GM12878 (cell line): ENCODE data around the gene CYP3A4. TPM values are rescaled to one million over a fixed set of nuclear protein-coding genes. Genes with fewer than 3 reads are reported as not detected.
"Not testable (repeated sequence)": the region's sequence is repeated elsewhere in the genome, so short reads cannot be mapped to it uniquely, and the experiment has no call there.

ENCODE experiments used
- ATAC-seq: fragments of 200-7000 bp; cut with Tn5 transposase; 3 replicates; pipeline ENCODE4 v1.9.1; 2020; ENCODE audit warnings: mild to moderate bottlenecking, moderate library complexity
- BruUV-seq: library from RNA; stranded (reverse); fragments of 400-500 nt; replicated peaks from 2 replicates; lab custom pipeline; 2021; lab: Mats Ljungman, UMichigan
- CTCF ChIA-PET: fragments of 300-600 bp; sonication (Branson Sonifier 250); formaldehyde crosslinking; extraction: SDS; loops from one replicate; lab custom pipeline; 2021; ENCODE audit warnings: inconsistent platforms; lab: Yijun Ruan, JAX
- POLR2A ChIA-PET: fragments of 350-600 bp; formaldehyde crosslinking; extraction: SDS; loops from one replicate; lab custom pipeline; 2021; ENCODE audit warnings: inconsistent platforms; lab: Charles Lee
- RAD21 ChIA-PET: fragments of 300-600 bp; sonication (Branson Sonifier 250); formaldehyde crosslinking; loops from one replicate; lab custom pipeline; 2023; ENCODE audit warnings: antibody characterized with exemption; ENCODE audit not compliant: unreplicated experiment; lab: Charles Lee
- SMC1A ChIA-PET: fragments of 300-600 bp; sonication (Branson Sonifier 250); formaldehyde crosslinking; loops from one replicate; lab custom pipeline; 2023; ENCODE audit not compliant: unreplicated experiment, uncharacterized antibody; lab: Charles Lee
- DNase-seq: peaks from one replicate; pipeline ENCODE4 v3.0.0-alpha.2; 2011; ENCODE audit warnings: low read depth, low spot score
- FAIRE-seq: peaks from 3 replicates; lab custom pipeline; 2011; peaks lifted over from hg19 to GRCh38; lab: Jason Lieb, UNC
- H2AFZ ChIP-seq: 2 replicates; pipeline ENCODE4 v1.6.0; 2011; ENCODE audit warnings: low read depth, low read length, control low read depth; ENCODE audit not compliant: control insufficient read depth
- H3K27ac ChIP-seq: 2 replicates; pipeline ENCODE4 v1.5.1; 2011; ENCODE audit warnings: control low read depth; ENCODE audit not compliant: control insufficient read depth, insufficient read depth
- H3K27me3 ChIP-seq, 2 experiments: replicated peaks in 1 of 2; 2 replicates each; pipeline versions ENCODE4 v1.6.0 to v1.6.1; 2011; ENCODE audit warnings: low read length in 1 of 2; ENCODE audit not compliant: control insufficient read depth in 2 of 2, insufficient read depth in 2 of 2
- H3K36me3 ChIP-seq, 2 experiments: 2 replicates each; pipeline ENCODE4 v1.5.1; 2011; ENCODE audit warnings: low read length in 1 of 2; ENCODE audit not compliant: control insufficient read depth in 2 of 2, insufficient read depth in 2 of 2
- H3K4me1 ChIP-seq: 2 replicates; pipeline ENCODE4 v1.6.1; 2011; ENCODE audit warnings: mild to moderate bottlenecking, low read length, moderate library complexity, mixed read lengths; ENCODE audit not compliant: control insufficient read depth, insufficient read depth
- H3K4me2 ChIP-seq: 2 replicates; pipeline ENCODE4 v1.6.0; 2011; ENCODE audit warnings: control low read depth; ENCODE audit not compliant: control insufficient read depth, insufficient read depth
- H3K4me3 ChIP-seq: fragments of 200-600 bp; sonication (generic); 2 replicates; pipeline ENCODE4 v1.5.1; 2016
- H3K79me2 ChIP-seq: 2 replicates; pipeline ENCODE4 v1.6.0; 2011; ENCODE audit warnings: low read length; ENCODE audit not compliant: control insufficient read depth, insufficient read depth
- H3K9ac ChIP-seq: 2 replicates; pipeline ENCODE4 v1.8.0; 2011; ENCODE audit warnings: low read length, control low read depth, mixed read lengths; ENCODE audit not compliant: control insufficient read depth, insufficient read depth
- H3K9me3 ChIP-seq: replicated peaks from 3 replicates; pipeline ENCODE4 v1.5.1; 2011; ENCODE audit warnings: mild to moderate bottlenecking, low read length; ENCODE audit not compliant: control insufficient read depth, insufficient read depth
- H4K20me1 ChIP-seq: 2 replicates; pipeline ENCODE4 v1.6.0; 2011; ENCODE audit not compliant: control insufficient read depth, insufficient read depth
- ASH2L ChIP-seq: fragments of 300-600, 200-600 bp; sonication (generic); IDR thresholded peaks from 2 replicates; pipeline ENCODE4 v1.6.1; 2017; ENCODE audit warnings: low read depth, mild to moderate bottlenecking, borderline replicate concordance
- BCL11A ChIP-seq: IDR thresholded peaks from 2 replicates; pipeline ENCODE4 v1.6.1; 2011; ENCODE audit warnings: low read depth, low read length
- DPF2 ChIP-seq: fragments of 450-650 bp; IDR thresholded peaks from 2 replicates; pipeline ENCODE4 v1.6.1; 2017; ENCODE audit warnings: mild to moderate bottlenecking
- GABPA ChIP-seq: IDR thresholded peaks from 2 replicates; pipeline ENCODE4 v1.6.1; 2014; ENCODE audit warnings: antibody characterized with exemption, low read depth, mild to moderate bottlenecking, inconsistent platforms
- KLF5 ChIP-seq: fragments of 450-650 bp; IDR thresholded peaks from 2 replicates; pipeline ENCODE4 v1.6.1; 2014; ENCODE audit warnings: mild to moderate bottlenecking; ENCODE audit not compliant: partially characterized antibody
- MYB ChIP-seq: fragments of 150-350 bp; IDR thresholded peaks from 2 replicates; pipeline ENCODE4 v1.6.1; 2014; ENCODE audit warnings: mild to moderate bottlenecking, low read depth, low read length, borderline replicate concordance
- NFYA ChIP-seq: IDR thresholded peaks from 2 replicates; pipeline ENCODE4 v1.6.1; 2011; ENCODE audit warnings: low read depth, mild to moderate bottlenecking, low read length, improper control_type of control experiment, borderline replicate concordance
- TAF1 ChIP-seq: IDR thresholded peaks from 2 replicates; pipeline ENCODE4 v1.6.1; 2011; ENCODE audit warnings: mild to moderate bottlenecking, low read depth, low read length, borderline replicate concordance
- TCF7 ChIP-seq: IDR thresholded peaks from 2 replicates; pipeline ENCODE4 v1.6.1; 2014; ENCODE audit warnings: antibody characterized with exemption, borderline replicate concordance
- WGBS: methylation state at CpG from one replicate; pipeline ENCODE4 v1.1.6; 2016; ENCODE audit warnings: low lambda C conversion rate; ENCODE audit not compliant: insufficient replicate concordance, insufficient coverage; ENCODE audit errors: missing lambda C conversion rate; 5-methylcytosine and 5-hydroxymethylcytosine counted together
- in situ Hi-C: fragments of 300-500 bp; cut with MboI; formaldehyde crosslinking; loops from 9 replicates; pipeline ENCODE4 v1.14.3; 2018; ENCODE audit warnings: mixed read lengths
- intact Hi-C: fragments of 100-400 bp; cut with micrococcal nuclease; formaldehyde crosslinking; loops from one replicate; pipeline ENCODE4 v1.14.2; 2022; ENCODE audit not compliant: unreplicated experiment
- polyA plus RNA-seq, 11 experiments: library from polyadenylated mRNA; depleted of rRNA in 4 of 11; unstranded in 6 of 11; stranded (reverse) in 5 of 11; fragments of >200 nt; fragmentation: Nextera tagmentation in 4 of 11; fragmentation: Illumina TruSeq in 1 of 11; extraction: Ambion mirVana in 4 of 11; extraction: Trizol in 1 of 11; gene quantifications; 1 replicate in 1 of 11; 2 replicates in 10 of 11; pipeline versions ENCODE4 v1.2.1 to v1.2.3, GENCODE V29; 2011 to 2016; ENCODE audit warnings: inconsistent platforms in 2 of 11, missing spikeins in 2 of 11, low read depth in 1 of 11
- total RNA-seq, 4 experiments: library from RNA; depleted of rRNA in 3 of 4; stranded (reverse); fragments of >200 nt in 3 of 4; fragmentation: Illumina TruSeq in 1 of 4; extraction: Trizol in 1 of 4; gene quantifications; 2 replicates each; pipeline versions ENCODE4 v1.2.1 to v1.2.3, GENCODE V29; 2013 to 2021
- TF ChIP-seq, protein P1 (sequence below): IDR thresholded peaks from 2 replicates; pipeline ENCODE4 v1.6.1; 2011; ENCODE audit warnings: borderline replicate concordance, low read depth, mild to moderate bottlenecking, moderate library complexity, mixed read lengths, low read length; ENCODE audit not compliant: insufficient read depth; ENCODE audit errors: extremely low read length

The CYP3A4 gene
- total and polyA plus RNA-seq, 10 of the 15 experiments (the other 5 are each of a cell fraction or from before 2014, with no cell fraction given): 0.02 to 0.21 (median 0.04) TPM; not detected in 7

DNA sequence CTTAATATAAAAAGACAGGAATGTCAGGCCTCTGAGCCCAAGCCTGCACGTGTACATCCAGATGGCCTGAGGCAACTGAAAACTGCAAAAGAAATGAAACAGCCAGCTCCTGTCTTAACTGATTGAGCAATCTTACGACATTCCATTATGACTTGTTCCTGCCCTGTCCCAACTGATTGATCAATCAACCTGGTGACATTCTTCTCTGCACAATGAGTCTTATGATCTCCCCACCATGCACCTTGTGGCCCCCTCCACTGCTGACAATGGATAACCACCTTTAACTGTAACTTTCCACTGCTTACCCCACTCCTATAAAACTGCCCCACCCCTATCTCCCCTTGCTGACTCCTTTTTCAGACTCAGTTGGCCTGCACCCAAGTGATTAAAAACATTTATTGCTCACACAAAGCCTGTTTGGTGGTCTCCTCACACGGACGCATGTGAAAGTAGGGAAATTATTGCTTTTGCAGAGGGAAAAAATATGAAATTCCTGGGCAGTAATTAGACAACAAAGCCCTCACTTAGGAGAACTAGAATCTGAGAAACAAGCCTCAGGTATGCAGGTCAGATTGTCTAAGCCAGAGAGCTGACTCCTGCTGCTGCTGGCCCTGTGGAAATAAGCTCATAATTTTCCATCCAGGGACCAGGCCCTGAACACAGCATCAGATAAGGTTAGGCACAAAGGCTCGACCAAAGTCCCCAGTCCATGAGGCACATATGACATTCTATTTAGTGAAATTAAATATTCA lies 54.3 kb downstream of the CYP3A4 start (continued):
- TF ChIP-seq, protein P1, sequence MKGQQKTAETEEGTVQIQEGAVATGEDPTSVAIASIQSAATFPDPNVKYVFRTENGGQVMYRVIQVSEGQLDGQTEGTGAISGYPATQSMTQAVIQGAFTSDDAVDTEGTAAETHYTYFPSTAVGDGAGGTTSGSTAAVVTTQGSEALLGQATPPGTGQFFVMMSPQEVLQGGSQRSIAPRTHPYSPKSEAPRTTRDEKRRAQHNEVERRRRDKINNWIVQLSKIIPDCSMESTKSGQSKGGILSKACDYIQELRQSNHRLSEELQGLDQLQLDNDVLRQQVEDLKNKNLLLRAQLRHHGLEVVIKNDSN: no peak
- no peak for TF ChIP-seq KLF5
- no peak for TF ChIP-seq MYB
- no peak for TF ChIP-seq GABPA

DNA sequence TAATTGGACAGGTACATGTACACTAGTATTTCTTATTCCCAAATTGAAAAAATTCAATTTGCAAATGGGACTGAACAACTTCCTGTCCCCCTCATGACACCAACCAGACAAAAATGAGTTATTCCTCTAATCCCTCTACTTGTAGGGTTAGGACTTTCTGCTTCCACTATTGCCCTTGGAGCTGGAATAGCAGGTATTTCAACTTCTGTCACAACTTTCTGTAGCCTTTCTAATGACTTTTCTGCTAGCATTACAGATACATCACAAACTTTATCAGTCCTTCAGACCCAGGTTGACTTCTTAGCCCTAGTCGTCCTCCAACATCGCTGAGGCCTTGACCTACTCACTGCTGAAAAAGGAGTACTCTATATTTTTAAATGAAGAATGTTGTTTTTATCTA lies 55.4 kb downstream of the CYP3A4 start:
- no peaks in the 10 kb centered on the region for H3K79me2 ChIP-seq
- no peak for FAIRE-seq
- no peaks in the 10 kb centered on the region for H3K4me1 ChIP-seq
- DNase-seq: no peak
- no TSS peak for BruUV-seq
- CTCF ChIA-PET: no interaction called here
- H2AFZ ChIP-seq: no peak overlapping the region
- intact Hi-C loops: no loop called here
- no peak overlapping the region for H3K9ac ChIP-seq
- RAD21 ChIA-PET: no interaction called here
- no peak for ATAC-seq
- no peaks in the 10 kb centered on the region; the same call in 2 of the 3 replicates for H3K9me3 ChIP-seq
- H3K4me3 ChIP-seq: no peak overlapping the region
- TF ChIP-seq TCF7: no peak
- no peak for TF ChIP-seq MYB
- TF ChIP-seq NFYA: no peak
- no peak for TF ChIP-seq DPF2
- no peak for TF ChIP-seq ASH2L
- no peak for TF ChIP-seq BCL11A
- TF ChIP-seq TAF1: no peak
- H3K4me2 ChIP-seq: no peak overlapping the region
- no peaks in the 10 kb centered on the region for H3K27me3 ChIP-seq
- in situ Hi-C loops: no loop called here
- SMC1A ChIA-PET: no interaction called here
- WGBS: 88% methylated on average over 2 of the region's 2 CpGs
- H4K20me1 ChIP-seq: no peaks in the 10 kb centered on the region
- H3K36me3 ChIP-seq: no peaks in the 10 kb centered on the region
- POLR2A ChIA-PET: no interaction called here
- H3K27ac ChIP-seq: no peak overlapping the region

DNA sequence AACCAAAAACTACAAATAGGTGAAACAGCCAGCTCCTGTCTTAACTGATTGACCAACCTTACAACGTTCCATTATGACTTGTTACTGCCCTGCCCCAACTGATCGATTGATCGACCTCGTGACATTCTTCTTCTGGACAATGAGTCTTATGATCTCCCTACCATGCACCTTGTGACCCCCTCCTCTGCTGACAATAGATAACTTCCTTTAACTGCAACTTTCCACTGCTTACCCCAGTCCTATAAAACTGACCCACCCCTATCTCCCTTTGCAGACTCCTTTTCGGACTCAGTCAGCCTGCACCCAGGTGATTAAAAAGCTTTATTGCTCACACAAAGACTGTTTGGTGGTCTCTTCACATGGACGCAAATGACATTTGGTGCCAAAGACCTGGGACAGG lies 60.8 kb downstream of the CYP3A4 start:
- H3K4me1 ChIP-seq, in situ Hi-C loops, H3K79me2 ChIP-seq, H3K36me3 ChIP-seq, H3K27ac ChIP-seq, SMC1A ChIA-PET, H3K9me3 ChIP-seq, ATAC-seq, H4K20me1 ChIP-seq, DNase-seq, H3K27me3 ChIP-seq, H3K9ac ChIP-seq, CTCF ChIA-PET, RAD21 ChIA-PET, H3K4me3 ChIP-seq, intact Hi-C loops, FAIRE-seq, H3K4me2 ChIP-seq, BruUV-seq, POLR2A ChIA-PET, H2AFZ ChIP-seq: not testable (repeated sequence)
- 52% methylated on average over 6 of the region's 6 CpGs for WGBS
